ENCODE measurements around the gene BBC3. TPM values are rescaled to one million over a fixed set of nuclear protein-coding genes. Genes with fewer than 3 reads are reported as not detected.

BBC3 gene
- total and polyA plus RNA-seq, 4 donors = 4.1 to 22.0 (median 14.8) TPM

- DNase-seq (peak in 1 of 3 donors; percentile 6), ATAC-seq (ENCODE audit: insufficient read depth, low FRiP score) (no peak)
- no peaks in the 10 kb centered on the region for H3K27me3 ChIP-seq (ENCODE audit: control insufficient read depth in 3 of 3, insufficient read depth in 3 of 3, low read length in 2 of 3)
- no peak overlapping the region for H3K4me3 ChIP-seq
- no peaks in the 10 kb centered on the region for H3K9me3 ChIP-seq (ENCODE audit: control insufficient read depth in 4 of 4, insufficient read depth in 3 of 4, low read length in 3 of 4)
- H3K36me3 ChIP-seq (ENCODE audit: control insufficient read depth in 4 of 4, insufficient read depth in 4 of 4, low read length in 4 of 4) = peaks cover 4 to 21% (median 16%) of the 10 kb centered on the region in 4 donors
- 19 to 20% methylated on average over 5 of the region's 5 CpGs for WGBS, 2 donors
- peak overlapping the region in 1 of 2 donors; percentile 61 for H3K27ac ChIP-seq (ENCODE audit: low read depth in 1 of 2, low read length in 1 of 2)
- H3K4me1 ChIP-seq (ENCODE audit: control insufficient read depth in 5 of 5, insufficient read depth in 5 of 5, low read length in 5 of 5) = peaks cover 0 to 11% (median 0%) of the 10 kb centered on the region in 5 donors
- peak overlapping the region in 1 of 2 donors; percentile 8 for H3K9ac ChIP-seq (ENCODE audit: insufficient read depth in 1 of 2, low read length in 2 of 2)
- TF ChIP-seq CTCF (IDR thresholded peaks at IDR 0.05; ENCODE audit: control extremely low read depth, extremely low read depth) = no peak
These were observed 54.3 kb downstream of the BBC3 start for GRCh38 chr19:47176627-47177090.

- Histone ChIP-seq H3K27ac (ENCODE audit: low read depth in 1 of 2, low read length in 1 of 2) (peak overlapping the region in 1 of 2 donors; percentile 61), H3K9ac (ENCODE audit: insufficient read depth in 1 of 2, low read length in 2 of 2) (peak overlapping the region in 1 of 2 donors; percentile 8), H3K4me1 (ENCODE audit: control insufficient read depth in 5 of 5, insufficient read depth in 5 of 5, low read length in 5 of 5) (peaks cover 0 to 11% (median 0%) of the 10 kb centered on the region in 5 donors), H3K27me3 (ENCODE audit: control insufficient read depth in 3 of 3, insufficient read depth in 3 of 3, low read length in 2 of 3) (no peaks in the 10 kb centered on the region), H3K9me3 (ENCODE audit: control insufficient read depth in 4 of 4, insufficient read depth in 3 of 4, low read length in 3 of 4) (no peaks in the 10 kb centered on the region), H3K4me3 (no peak overlapping the region), H3K36me3 (ENCODE audit: control insufficient read depth in 4 of 4, insufficient read depth in 4 of 4, low read length in 4 of 4) (peaks cover 4 to 21% (median 16%) of the 10 kb centered on the region in 4 donors)
- TF ChIP-seq CTCF (IDR thresholded peaks at IDR 0.05; ENCODE audit: control extremely low read depth, extremely low read depth) = no peak
- 66 to 72% methylated on average over 5 of the region's 5 CpGs for WGBS, 2 donors
- DNase-seq = no peak
- no peak for ATAC-seq (ENCODE audit: insufficient read depth, low FRiP score)
These were observed 54.9 kb downstream of the BBC3 start for GRCh38 chr19:47176071-47176626.

GRCh38 chr19:47172666-47173455 lies 58.1 kb downstream of the BBC3 start:
- no peak overlapping the region for H3K27ac ChIP-seq (ENCODE audit: low read depth in 1 of 2, low read length in 1 of 2)
- peaks cover 12 to 32% (median 21%) of the 10 kb centered on the region in 4 donors for H3K36me3 ChIP-seq (ENCODE audit: control insufficient read depth in 4 of 4, insufficient read depth in 4 of 4, low read length in 4 of 4)
- no peaks in the 10 kb centered on the region for H3K9me3 ChIP-seq (ENCODE audit: control insufficient read depth in 4 of 4, insufficient read depth in 3 of 4, low read length in 3 of 4)
- H3K4me1 ChIP-seq (ENCODE audit: control insufficient read depth in 5 of 5, insufficient read depth in 5 of 5, low read length in 5 of 5) = peaks cover 0 to 11% (median 0%) of the 10 kb centered on the region in 5 donors
- H3K27me3 ChIP-seq (ENCODE audit: control insufficient read depth in 3 of 3, insufficient read depth in 3 of 3, low read length in 2 of 3) = no peaks in the 10 kb centered on the region
- DNase-seq = no peak
- no peak overlapping the region for H3K4me3 ChIP-seq
- WGBS, 2 donors = 96 to 97% methylated on average over 19 of the region's 19 CpGs
- no peak for TF ChIP-seq CTCF (IDR thresholded peaks at IDR 0.05; ENCODE audit: control extremely low read depth, extremely low read depth)
- no peak overlapping the region for H3K9ac ChIP-seq (ENCODE audit: insufficient read depth in 1 of 2, low read length in 2 of 2)
- no peak for ATAC-seq (ENCODE audit: insufficient read depth, low FRiP score)

Small RNAs within 50 kb of the gene (small RNA-seq; reads per million reads assigned to genes)
- not detected for gene MIR3190 (ENCODE audit: low replicate concordance)

Other genes starting within 250 kb of the BBC3 start
- gene NPAS1, start 211.4 kb downstream of the BBC3 start, total RNA-seq = 1 to 10 TPM in 1 of 2 donors, under 1 TPM in 1; 0.31 to 1.0 TPM
- gene NPAS1, start 211.4 kb downstream of the BBC3 start, polyA plus RNA-seq = 1 to 10 TPM in 1 of 2 donors, under 1 TPM in 1; 0.35 to 1.2 TPM
- gene TMEM160, start 182.6 kb downstream of the BBC3 start, total RNA-seq = 10 to 100 TPM; 12.4 to 42.4 TPM
- gene TMEM160, start 182.6 kb downstream of the BBC3 start, polyA plus RNA-seq = 10 to 100 TPM; 10.1 to 54.4 TPM
- 10 to 100 TPM; 19.4 to 51.6 TPM for gene ZC3H4, start 117.4 kb downstream of the BBC3 start, total RNA-seq
- gene ZC3H4, start 117.4 kb downstream of the BBC3 start, polyA plus RNA-seq = 10 to 100 TPM; 12.2 to 13.1 TPM
- gene SAE1, start 100.4 kb downstream of the BBC3 start, total RNA-seq = 10 to 100 TPM; 55.9 TPM
- gene SAE1, start 100.4 kb downstream of the BBC3 start, polyA plus RNA-seq = 10 to 100 TPM; 28.6 to 58.1 TPM
- 10 to 100 TPM; 17.5 to 44.5 TPM for gene CCDC9, start 25.3 kb upstream of the BBC3 start, total RNA-seq
- gene CCDC9, start 25.3 kb upstream of the BBC3 start, polyA plus RNA-seq = 10 to 100 TPM; 30.0 to 39.1 TPM
- 10 to 100 TPM in 1 of 2 donors, 1 to 10 TPM in 1; 2.4 to 33.5 TPM for gene INAFM1, start 43.7 kb upstream of the BBC3 start, total RNA-seq
- 10 to 100 TPM; 12.0 to 12.1 TPM for gene INAFM1, start 43.7 kb upstream of the BBC3 start, polyA plus RNA-seq
- gene C5AR1, start 78.7 kb upstream of the BBC3 start, total RNA-seq = 10 to 100 TPM in 1 of 2 donors, 1 to 10 TPM in 1; 9.6 to 81.2 TPM
- gene C5AR1, start 78.7 kb upstream of the BBC3 start, polyA plus RNA-seq = 100 to 1,000 TPM in 1 of 2 donors, 1 to 10 TPM in 1; 9.4 to 156 TPM
- 10 to 100 TPM in 1 of 2 donors, 1 to 10 TPM in 1; 2.7 to 12.6 TPM for gene C5AR2, start 101.0 kb upstream of the BBC3 start, total RNA-seq
- 10 to 100 TPM in 1 of 2 donors, 1 to 10 TPM in 1; 1.0 to 17.4 TPM for gene C5AR2, start 101.0 kb upstream of the BBC3 start, polyA plus RNA-seq
- 10 to 100 TPM; 14.8 to 18.2 TPM for gene DHX34, start 118.1 kb upstream of the BBC3 start, total RNA-seq
- gene DHX34, start 118.1 kb upstream of the BBC3 start, polyA plus RNA-seq = 10 to 100 TPM; 13.5 to 24.2 TPM
- 10 to 100 TPM in 1 of 2 donors, 1 to 10 TPM in 1; 8.6 to 10.2 TPM for gene MEIS3, start 188.3 kb upstream of the BBC3 start, total RNA-seq
- gene MEIS3, start 188.3 kb upstream of the BBC3 start, polyA plus RNA-seq = 1 to 10 TPM; 3.8 to 7.3 TPM
- gene SLC8A2, start 240.7 kb upstream of the BBC3 start, total RNA-seq = under 1 TPM; 0.15 to 0.26 TPM
- gene SLC8A2, start 240.7 kb upstream of the BBC3 start, polyA plus RNA-seq = under 1 TPM; 0.10 to 0.14 TPM

Data from lung (tissue), 13 donors.